ENCODE data around the gene RBSN.
A peak's percentile ranks its signal among the peaks of the same experiment; 100 is the strongest.
"Not testable (repeated sequence)": the region's sequence is repeated elsewhere in the genome, so short reads cannot be mapped to it uniquely, and the experiment has no call there.

RBSN gene

GRCh38 chr3:15098503-15099363, at the start of gene RBSN:
RBSN (minus strand) TSS chr3:15099148; CDS start chr3:15096120, 3,028 bp downstream.
- DNase-seq (ENCODE audit: insufficient read length, low spot score) (peak; percentile 79), FAIRE-seq (no peak)
- peak; percentile 66 for TF ChIP-seq POLR2A (IDR thresholded peaks at IDR 0.05; ENCODE audit: low read depth, low read length)

DNA sequence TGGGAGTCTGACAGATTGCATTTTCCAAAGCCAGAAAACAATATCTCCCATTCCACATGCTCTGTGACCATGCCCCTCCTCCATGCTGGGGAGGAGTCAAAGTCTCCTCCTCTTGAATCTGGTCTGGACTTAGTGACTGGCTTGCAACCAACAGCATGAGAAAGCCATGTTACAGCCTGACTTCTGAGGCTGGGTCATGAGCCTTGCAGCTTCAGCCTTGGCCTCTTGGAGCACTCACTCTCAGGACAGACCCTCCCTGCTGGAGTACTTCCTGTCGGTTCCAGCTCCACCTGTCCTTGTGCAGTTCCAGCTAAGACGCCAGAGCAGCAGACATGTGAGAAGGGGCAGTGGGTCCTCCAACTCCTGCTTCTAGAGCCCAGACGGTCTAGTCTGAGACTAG, 49.7 kb upstream of the RBSN start:
- no peak for TF ChIP-seq POLR2A (IDR thresholded peaks at IDR 0.05; ENCODE audit: low read depth, low read length)
- FAIRE-seq, result peak; percentile 75
- peak; percentile 13 for DNase-seq (ENCODE audit: insufficient read length, low spot score)

- not testable (repeated sequence) for DNase-seq (ENCODE audit: insufficient read length, low spot score); FAIRE-seq
Measured at GRCh38 chr3:15136885-15137284, 37.9 kb upstream of the RBSN start.

- not testable (repeated sequence) for FAIRE-seq
Measured at GRCh38 chr3:15134968-15135367, 36.0 kb upstream of the RBSN start.

GRCh38 chr3:15128403-15128802, 29.5 kb upstream of the RBSN start:
- not testable (repeated sequence) for DNase-seq (ENCODE audit: insufficient read length, low spot score); FAIRE-seq

More at GRCh38 chr3:15134968-15135367, 36.0 kb upstream of the RBSN start:
- DNase-seq (ENCODE audit: insufficient read length, low spot score), result not testable (repeated sequence)

DNA sequence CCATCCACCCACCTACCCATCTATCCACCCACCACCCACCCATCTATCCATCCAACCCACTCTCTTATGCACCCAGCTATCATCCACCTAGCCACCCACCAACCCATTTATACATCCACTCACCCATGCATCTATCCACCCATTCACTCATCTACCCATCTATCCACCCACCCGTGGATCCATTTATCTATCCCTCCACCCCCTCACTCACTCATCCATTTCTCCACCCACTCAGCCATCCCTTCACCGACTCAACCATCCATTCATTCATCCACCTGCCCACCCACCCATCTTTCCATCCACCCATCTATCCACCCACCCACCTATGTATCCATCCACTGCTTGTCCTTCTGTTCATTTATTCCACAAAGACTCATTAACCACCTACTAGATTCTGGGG, 28.0 kb upstream of the RBSN start:
- not testable (repeated sequence) for FAIRE-seq; DNase-seq (ENCODE audit: insufficient read length, low spot score)

GRCh38 chr3:15122398-15122797, 23.4 kb upstream of the RBSN start:
- no peak for DNase-seq (ENCODE audit: insufficient read length, low spot score)
- FAIRE-seq, result no peak

GRCh38 chr3:15121936-15122335, 23.0 kb upstream of the RBSN start:
- FAIRE-seq (no peak), DNase-seq (ENCODE audit: insufficient read length, low spot score) (no peak)
- TF ChIP-seq POLR2A (IDR thresholded peaks at IDR 0.05; ENCODE audit: low read depth, low read length), result no peak

More at GRCh38 chr3:15122398-15122797, 23.4 kb upstream of the RBSN start:
- TF ChIP-seq POLR2A (IDR thresholded peaks at IDR 0.05; ENCODE audit: low read depth, low read length), result no peak

DNA sequence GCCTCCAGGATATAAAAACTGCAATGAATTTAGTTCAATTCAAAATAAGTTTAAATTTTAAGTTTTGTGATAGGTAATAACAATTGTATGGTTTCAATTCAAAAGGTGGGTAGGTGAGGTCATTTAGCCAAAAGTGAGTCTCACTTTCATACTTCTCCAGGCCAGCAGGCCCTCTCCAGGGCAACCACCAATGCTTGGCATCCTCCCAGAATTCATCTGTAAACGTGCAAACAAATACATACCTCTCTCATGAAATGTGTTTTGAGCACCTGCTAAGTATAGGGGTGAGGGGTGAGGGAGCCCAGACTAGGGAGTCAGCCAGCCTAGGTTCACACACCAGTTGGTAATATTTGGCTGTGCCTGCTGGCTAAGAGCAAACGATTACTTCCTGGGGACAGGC, 22.0 kb upstream of the RBSN start:
- TF ChIP-seq POLR2A (IDR thresholded peaks at IDR 0.05; ENCODE audit: low read depth, low read length), result no peak
- DNase-seq (ENCODE audit: insufficient read length, low spot score) (no peak), FAIRE-seq (no peak)

DNA sequence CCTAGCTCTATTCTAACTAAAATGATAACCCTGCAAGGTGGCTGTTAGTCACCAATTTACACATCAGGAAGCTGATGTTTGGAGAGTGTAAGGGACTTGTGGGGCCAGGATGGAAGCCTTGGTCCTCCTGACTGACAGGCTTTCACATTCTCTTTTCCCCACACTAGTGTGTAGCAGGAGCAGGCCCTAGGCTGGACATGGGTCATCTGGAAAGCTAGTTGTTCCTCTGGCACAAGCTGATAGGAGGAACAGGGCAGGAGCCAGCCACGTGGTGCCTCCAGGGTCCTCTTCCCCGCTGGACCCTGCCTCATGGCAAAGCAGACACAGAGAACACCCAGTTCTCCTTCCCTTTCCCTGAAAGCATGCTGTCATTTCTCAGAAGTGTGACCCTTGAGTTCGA, 18.1 kb upstream of the RBSN start:
- DNase-seq (ENCODE audit: insufficient read length, low spot score), result no peak
- no peak for TF ChIP-seq POLR2A (IDR thresholded peaks at IDR 0.05; ENCODE audit: low read depth, low read length)
- FAIRE-seq, result no peak

- no peak for TF ChIP-seq POLR2A (IDR thresholded peaks at IDR 0.05; ENCODE audit: low read depth, low read length)
- no peak for FAIRE-seq
- no peak for DNase-seq (ENCODE audit: insufficient read length, low spot score)
Measured at GRCh38 chr3:15116032-15116669, 17.2 kb upstream of the RBSN start.

- no peak for TF ChIP-seq POLR2A (IDR thresholded peaks at IDR 0.05; ENCODE audit: low read depth, low read length)
- DNase-seq (ENCODE audit: insufficient read length, low spot score) (no peak), FAIRE-seq (no peak)
Measured at GRCh38 chr3:15114466-15115358, 15.8 kb upstream of the RBSN start.

- no peak for TF ChIP-seq POLR2A (IDR thresholded peaks at IDR 0.05; ENCODE audit: low read depth, low read length)
- no peak for DNase-seq (ENCODE audit: insufficient read length, low spot score)
- FAIRE-seq, result no peak
Measured at GRCh38 chr3:15113884-15114283, 14.9 kb upstream of the RBSN start.

- no peak for DNase-seq (ENCODE audit: insufficient read length, low spot score)
- no peak for FAIRE-seq
- no peak for TF ChIP-seq POLR2A (IDR thresholded peaks at IDR 0.05; ENCODE audit: low read depth, low read length)
Measured at GRCh38 chr3:15113471-15113870, 14.5 kb upstream of the RBSN start.

Data from H54 (cell line).